HG03378 (cell line): Measurements from ENCODE around the gene MFAP1.
A peak's percentile ranks its signal among the peaks of the same experiment; 100 is the strongest.
"Not testable (repeated sequence)": the region's sequence is repeated elsewhere in the genome, so short reads cannot be mapped to it uniquely, and the experiment has no call there.

Experiments used
- ATAC-seq: cut with Tn5 transposase; IDR thresholded peaks from one replicate; pipeline ENCODE4 v1.9.1; 2021; ENCODE audit warnings: mild to moderate bottlenecking, moderate library complexity; ENCODE audit not compliant: unreplicated experiment

The MFAP1 gene

DNA sequence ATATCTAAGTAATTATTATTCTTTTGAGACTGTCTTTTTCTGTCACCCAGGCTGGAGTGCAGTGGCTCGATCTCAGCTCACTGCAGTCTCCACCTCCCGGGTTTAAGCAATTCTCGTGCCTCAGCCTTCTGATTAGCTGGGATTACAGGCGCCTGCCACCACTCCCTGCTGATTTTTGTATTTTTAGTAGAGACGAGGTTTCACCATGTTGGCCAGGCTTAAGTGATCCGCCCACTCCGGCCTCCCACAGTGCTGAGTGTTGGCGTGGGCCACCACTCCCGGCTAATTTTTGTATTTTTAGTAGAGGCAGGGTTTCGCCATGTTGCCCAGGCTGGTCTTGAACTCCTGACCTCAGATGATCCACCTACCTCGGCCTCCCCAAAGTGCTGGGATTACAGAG is 815 bp upstream of the MFAP1 start:
- not testable (repeated sequence) for ATAC-seq

GRCh38 chr15:43821505-43821904 is 3.0 kb downstream of the MFAP1 start:
- ATAC-seq, result no peak

DNA sequence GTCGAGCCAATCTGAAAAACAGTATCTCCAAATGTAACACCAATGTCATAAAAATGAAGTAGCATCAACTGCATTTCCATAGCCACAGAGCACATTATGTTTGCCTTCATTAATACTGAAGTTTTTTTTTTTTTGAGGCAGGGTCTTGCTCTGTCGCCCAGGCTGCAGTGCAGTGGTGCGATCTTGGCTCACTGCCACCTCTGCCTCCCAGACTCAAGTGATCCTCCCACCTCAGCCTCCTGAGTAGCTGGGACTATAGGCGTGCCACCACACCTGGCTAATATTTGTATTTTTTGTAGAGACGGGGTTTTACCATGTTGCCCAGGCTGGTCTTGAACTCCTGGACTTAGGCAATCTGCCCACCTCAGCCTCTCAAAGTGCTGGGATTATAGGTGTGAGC is 9.4 kb downstream of the MFAP1 start:
- ATAC-seq, result not testable (repeated sequence)

- peak; percentile 45 for ATAC-seq
These were observed 15.4 kb downstream of the MFAP1 start for GRCh38 chr15:43808960-43809678.

GRCh38 chr15:43808435-43808950 is 16.0 kb downstream of the MFAP1 start:
- no peak for ATAC-seq

DNA sequence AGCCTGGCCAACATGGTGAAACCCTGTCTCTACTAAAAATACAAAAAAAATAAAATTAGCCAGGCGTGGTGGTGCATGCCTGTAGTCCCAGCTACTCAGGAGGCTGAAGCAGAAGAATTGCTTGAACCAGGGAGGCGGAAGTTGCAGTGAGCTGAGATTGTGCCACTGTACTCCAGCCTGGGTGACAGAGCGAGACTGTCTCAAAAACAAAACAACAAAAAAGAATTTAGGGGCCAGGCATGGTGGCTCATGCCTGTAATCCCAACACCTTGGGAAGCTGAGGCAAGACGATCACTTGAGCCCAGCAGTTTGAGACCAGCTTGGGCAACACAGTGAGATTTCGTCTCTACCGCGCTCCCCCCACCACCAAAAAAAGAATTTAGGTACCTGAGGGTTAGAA is 21.8 kb downstream of the MFAP1 start:
- not testable (repeated sequence) for ATAC-seq

DNA sequence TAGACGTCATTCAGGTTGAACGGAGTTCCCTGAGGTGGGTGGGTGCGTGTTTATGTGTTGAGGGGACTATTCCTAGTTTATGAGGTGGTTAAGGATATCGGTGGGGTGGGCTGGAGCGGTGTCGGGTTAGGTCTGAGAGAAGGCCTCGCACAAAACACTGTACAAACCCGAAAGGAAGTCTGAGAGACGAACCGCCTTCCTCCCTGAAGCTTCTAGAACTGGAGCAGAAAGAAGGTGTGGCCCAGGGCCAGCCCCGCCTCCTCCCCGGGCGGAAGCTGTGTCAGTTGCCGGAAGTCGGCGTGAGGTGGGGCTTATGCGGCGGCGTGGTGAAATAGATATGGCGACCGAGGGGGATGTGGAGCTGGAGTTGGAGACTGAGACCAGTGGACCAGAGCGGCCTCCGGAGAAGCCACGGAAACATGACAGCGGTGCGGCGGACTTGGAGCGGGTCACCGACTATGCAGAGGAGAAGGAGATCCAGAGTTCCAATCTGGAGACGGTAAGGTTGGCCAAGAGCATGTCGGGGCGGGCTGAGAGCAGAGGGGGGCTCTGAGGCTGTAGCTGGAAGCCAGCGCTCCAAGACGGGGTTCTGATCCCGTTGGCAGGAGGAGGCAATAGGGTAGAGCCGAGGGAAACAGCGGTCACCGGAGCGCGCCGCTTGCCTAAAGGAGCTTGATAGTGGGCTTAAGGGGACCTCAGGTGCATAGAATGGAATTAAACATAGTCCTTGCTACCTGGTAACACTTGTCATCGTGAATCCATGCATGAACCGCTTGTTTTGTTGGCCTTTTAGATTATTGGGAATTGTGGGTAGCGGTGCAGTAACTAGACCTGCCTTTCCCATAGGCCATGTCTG is 24.0 kb downstream of the MFAP1 start, which contains the start of gene HYPK:
Gene HYPK, plus strand, starts transcription at position 314 of the 856 bp plus-strand sequence. Its CDS starts 24 bp downstream, at position 338.
- ATAC-seq, result peak; percentile 61

GRCh38 chr15:43799945-43800285 is 24.6 kb downstream of the MFAP1 start, which contains the start of gene SERINC4:
TSS of gene SERINC4 (minus strand) at chr15:43800220. CDS start at chr15:43799986, 234 bp downstream.
- no peak for ATAC-seq

DNA sequence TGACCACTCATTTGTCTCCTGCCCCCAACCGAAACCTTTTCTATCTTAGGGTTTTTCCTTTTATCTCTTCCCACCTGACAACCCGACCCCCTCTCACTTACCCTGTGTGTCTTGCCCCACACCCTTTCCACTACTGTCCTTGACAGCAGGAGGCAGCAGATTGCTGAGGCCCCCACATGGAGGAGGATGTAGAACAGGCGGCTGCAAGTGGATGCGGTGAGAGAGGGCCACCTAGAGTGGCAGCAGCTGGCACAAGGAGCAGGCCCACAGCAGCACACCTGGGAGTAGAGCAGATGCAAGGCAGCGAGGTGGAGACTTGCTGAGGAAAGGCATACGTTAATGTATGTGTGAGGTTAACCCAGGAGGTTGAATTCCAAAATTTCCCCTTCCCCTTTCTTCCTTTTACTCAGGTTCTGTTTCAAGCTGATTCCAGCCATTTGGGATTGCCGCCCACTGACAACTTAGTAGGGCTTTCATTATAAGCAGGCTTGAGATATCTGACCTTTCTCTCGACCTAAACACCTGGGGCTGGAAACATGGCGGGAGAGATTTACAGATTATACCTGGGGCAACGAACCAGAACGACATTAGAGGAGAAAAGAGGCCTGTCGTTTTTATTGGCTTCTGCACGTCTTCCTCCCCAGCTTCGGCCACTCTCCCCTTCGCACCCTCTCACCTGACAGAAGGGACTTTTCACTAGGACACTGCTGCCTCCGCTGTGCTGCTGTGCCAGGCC is 25.1 kb downstream of the MFAP1 start:
- ATAC-seq, result no peak

- no peak for ATAC-seq
These were observed 27.9 kb downstream of the MFAP1 start for GRCh38 chr15:43796566-43796965.

DNA sequence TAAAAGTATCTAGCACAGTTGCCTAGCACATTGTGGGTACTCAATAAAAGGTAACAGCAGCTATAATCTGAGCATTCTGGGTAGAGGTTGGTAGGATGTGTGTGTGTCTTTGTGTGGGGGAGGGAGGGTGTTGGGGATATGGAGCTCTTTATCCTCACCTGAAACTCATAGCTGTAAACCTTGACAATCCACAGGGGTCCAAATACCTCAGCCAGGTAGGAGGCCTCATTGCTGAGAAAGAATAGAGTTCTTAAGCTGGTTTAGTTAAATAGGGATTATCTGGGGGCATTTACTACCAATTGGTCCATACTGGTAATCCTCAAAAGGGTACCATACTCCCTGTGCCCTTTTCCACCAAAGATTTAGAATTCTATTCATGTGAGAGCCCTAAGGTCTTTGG is 28.5 kb downstream of the MFAP1 start:
- no peak for ATAC-seq

GRCh38 chr15:43795197-43795596 is 29.3 kb downstream of the MFAP1 start:
- ATAC-seq, result no peak

GRCh38 chr15:43794269-43795037 is 30.0 kb downstream of the MFAP1 start:
- ATAC-seq, result no peak

DNA sequence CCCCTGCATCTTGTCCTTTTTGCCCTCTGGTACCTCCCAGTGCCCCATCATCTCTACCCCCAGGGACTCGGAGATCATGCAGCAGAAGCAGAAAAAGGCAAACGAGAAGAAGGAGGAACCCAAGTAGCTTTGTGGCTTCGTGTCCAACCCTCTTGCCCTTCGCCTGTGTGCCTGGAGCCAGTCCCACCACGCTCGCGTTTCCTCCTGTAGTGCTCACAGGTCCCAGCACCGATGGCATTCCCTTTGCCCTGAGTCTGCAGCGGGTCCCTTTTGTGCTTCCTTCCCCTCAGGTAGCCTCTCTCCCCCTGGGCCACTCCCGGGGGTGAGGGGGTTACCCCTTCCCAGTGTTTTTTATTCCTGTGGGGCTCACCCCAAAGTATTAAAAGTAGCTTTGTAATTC is 30.8 kb downstream of the MFAP1 start:
- no peak for ATAC-seq

DNA sequence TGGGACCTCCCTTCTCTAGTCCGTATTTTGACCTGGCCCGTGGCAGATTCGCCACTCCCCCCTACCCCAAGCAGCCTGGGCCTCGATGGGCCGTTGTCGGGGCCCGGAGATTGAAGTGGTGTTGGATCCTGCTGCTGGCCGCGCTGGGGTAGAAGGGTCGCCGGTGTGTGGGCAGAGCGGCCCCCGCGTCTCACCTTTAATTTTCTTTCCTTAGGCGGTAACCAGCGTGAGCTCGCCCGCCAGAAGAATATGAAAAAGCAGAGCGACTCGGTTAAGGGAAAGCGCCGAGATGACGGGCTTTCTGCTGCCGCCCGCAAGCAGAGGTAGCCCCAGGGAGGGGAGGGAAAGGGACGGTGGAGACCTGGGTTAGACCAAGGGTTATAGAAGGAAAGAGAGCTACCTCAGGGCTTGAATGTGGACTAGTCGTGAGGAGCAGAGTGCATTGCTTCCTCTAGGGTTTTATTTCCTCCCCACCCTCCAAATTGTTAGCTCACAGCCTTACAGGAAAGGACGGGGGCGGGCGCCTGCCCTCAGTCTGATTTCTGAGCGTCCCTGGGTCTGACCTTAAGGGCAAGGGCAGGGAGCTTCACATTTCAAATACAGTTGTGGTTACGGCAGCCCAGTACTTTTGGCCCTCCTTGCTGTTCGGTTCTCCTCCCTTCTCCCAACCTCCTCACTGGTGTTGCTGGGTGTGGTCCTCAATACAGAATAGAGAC is 31.6 kb downstream of the MFAP1 start:
- no peak for ATAC-seq

DNA sequence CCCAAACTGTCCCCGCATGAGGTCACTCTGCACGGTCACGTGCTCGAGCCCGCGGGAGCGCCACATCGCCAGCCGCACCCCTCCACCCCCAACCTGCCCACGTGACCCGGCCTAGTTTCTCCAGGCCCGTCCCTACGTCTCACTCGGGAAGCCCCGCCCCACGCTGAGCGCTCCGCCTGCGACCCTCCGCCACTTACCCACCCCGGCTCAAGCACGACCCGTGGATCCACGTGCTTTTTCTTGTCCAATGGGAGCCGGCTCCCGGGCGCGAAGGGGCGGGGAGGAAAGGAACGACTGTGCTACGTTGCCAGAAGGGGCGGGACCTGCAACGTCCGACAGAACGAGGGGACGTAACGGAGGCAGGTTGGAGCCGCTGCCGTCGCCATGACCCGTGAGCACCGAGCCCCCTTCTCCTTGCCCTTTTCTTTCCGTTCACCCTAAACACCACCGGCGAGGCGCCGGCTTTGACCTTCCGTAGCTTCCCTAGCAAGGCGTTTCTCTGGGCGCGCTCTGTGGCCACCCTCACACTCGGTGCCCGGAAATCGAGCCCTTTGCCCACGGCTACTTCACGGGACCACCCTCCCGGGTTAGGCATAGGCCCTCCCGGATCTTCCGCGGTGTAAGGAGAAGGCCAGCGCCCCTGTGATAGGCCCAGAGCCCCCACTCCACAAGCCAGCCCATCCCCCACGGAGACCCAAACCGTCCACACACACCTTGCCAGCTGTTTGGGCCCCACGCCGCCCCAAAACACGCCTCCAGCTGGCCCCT is 32.3 kb downstream of the MFAP1 start, which contains the start of gene SERF2:
Gene SERF2, plus strand, starts transcription at position 328 of the 768 bp plus-strand sequence. Its CDS starts 57 bp downstream, at position 385.
- ATAC-seq, result peak; percentile 74

DNA sequence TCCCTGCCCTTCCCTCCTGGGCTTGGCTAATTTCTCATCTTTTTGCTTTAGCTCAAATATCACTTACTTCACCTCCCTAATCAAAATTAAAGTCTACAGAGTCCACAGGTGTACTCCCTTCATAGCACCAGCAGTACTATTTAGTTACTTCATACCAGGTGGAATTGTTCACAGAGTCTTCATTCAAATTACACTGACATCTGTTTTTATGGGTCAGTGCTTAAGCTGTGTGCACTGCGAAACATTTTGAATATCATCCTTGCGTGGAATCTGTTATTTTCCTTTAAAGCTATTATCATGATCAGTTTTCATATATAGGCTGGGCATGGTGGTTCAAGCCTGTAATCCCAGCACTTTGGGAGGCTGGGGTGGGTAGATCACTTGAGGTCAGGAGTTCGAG is 35.1 kb downstream of the MFAP1 start:
- no peak for ATAC-seq

DNA sequence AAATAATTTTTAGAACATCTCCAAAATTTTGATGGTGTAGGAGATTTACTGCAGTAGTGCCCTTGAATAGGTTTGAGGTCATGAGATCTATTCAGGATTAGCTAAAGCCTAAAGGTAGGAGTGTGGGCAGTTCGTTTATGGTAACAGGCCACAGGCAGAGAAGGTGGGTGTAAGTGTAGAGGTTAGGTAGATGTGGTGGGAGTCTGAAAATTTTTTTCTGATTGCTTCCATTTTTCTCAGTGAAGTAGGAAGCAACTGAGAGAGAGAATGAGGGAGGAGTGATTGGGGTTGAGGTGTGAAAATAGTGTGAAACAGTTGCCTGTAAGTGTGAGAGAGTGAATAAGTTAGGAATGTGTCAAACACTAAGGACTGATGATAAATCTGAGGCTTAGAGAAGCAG is 45.5 kb downstream of the MFAP1 start:
- ATAC-seq, result no peak
